Stimulated activated CD8-positive, alpha-beta memory T cell treated with anti-CD3 and anti-CD28 coated beads, Interleukin-15, amount 100 ng/mL, for 48 hours (primary cell): ENCODE data around the gene NKAIN2.
"Not testable (repeated sequence)": the region's sequence is repeated elsewhere in the genome, so short reads cannot be mapped to it uniquely, and the experiment has no call there.

Source experiments
- DNase-seq, 2 donors: peaks; one replicate each; pipeline ENCODE4 v3.0.0-alpha.2; 2020; ENCODE audit warnings: low read depth in 2 of 2

Gene NKAIN2

DNA sequence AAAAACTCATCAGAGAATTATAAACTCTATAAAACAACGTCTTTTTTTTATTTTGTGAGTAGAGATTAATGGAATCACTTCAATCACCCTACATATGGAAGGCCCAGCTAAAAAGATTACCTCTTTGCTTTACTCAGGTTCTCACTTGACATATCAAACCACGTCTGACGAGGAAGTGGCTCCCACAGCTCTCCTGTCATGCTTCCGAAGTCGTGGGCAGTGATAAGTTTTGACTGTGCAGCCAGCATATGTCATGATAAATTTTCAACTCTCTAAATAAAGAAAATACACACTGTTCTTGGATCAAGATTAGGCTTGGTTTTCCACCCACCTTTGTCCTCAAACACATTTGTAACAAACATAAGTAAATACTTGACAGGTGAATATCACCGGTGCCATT, 879.1 kb downstream of the NKAIN2 start:
- DNase-seq, result no peak

- DNase-seq, result no peak
Observed at GRCh38 chr6:124683507-124683906, 879.8 kb downstream of the NKAIN2 start.

- DNase-seq, result no peak
Observed at GRCh38 chr6:124684621-124685020, 881.0 kb downstream of the NKAIN2 start.

GRCh38 chr6:124688369-124688768, 884.7 kb downstream of the NKAIN2 start:
- no peak for DNase-seq

DNA sequence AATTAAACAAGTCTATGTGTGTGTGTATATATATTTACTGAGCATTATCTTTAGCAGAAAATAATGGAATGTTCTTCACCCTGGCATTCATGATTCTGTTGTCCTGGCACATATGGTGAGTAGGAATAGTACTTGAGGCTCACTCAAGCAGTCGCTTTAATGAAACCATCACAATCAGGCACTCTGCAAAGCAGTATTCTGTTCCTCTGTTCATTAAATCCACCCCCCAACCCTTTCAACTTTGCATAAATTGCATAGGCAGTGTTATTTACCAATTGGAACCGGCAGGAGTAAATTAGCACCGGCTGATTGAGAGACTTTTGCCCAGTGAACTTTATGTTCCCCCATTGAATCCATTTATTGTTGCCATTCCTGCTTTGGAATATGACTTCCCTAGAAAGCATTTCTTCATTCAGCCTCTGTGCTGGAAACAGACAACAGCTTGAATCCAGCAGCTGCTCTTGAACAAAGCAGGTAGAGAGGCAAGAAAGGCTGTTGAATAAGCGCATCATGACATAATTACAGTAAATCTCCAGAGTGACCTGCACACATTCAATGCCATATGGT, 890.6 kb downstream of the NKAIN2 start:
- DNase-seq, result no peak

- no peak for DNase-seq
Observed at GRCh38 chr6:124699038-124699437, 895.4 kb downstream of the NKAIN2 start.

DNA sequence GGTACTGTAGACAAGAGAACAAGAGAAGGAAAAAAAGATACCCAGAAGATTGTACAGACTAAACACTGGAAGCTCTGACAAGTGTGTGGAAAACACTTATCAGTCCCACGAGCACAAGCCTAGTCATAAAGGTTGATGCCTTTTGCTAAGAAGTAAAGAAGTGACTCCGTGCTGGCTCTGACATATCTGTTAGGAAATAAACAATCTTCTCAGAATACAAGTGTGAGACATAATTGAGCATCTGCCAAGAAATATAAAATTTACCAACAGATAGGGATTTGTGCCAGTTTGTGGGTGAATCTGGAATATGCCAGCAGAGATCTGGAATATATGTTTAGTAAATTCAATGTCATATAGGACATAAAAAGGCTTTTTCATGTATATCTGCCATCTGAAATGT, 899.9 kb downstream of the NKAIN2 start:
- no peak for DNase-seq

GRCh38 chr6:124712532-124712931, 908.9 kb downstream of the NKAIN2 start:
- not testable (repeated sequence) for DNase-seq

DNA sequence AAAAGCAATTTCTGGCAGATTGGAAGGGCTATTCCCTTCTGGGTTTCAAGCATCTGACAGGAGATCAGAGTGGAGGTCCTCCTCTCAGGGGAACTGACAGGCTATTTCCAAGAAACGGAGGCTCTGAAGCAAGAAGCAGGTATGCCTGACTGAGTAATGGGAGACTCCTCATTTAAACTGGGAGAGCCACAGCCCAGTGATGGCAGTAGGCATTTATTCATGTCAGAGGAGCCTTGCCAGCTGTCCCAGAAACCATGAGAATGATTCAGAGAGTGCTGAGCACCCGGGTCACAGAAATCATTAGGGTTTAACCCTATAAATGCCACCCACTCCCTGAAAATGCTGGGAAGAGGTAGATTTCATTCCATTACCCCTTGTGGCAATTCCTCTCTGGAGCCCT, 911.1 kb downstream of the NKAIN2 start:
- no peak for DNase-seq

DNA sequence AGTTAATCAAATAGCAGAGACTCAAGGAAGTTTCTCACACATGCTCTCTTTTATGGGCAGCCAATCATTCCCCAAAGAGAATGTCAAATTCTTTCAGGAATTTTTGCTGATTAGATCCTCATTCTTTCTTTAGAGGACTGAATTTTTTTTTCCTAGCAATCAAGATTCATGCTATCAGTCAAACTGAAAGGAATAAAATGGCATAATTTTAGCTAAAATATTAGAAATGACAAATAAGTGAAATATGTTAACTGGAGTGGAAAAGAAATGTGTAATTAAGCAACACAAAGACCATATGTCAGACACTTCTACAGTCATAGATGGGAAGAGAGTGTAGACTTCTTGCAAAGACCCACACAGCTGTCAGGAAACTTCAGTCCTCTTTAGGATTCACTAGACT, 916.2 kb downstream of the NKAIN2 start:
- DNase-seq, result no peak

- DNase-seq, result no peak
Observed at GRCh38 chr6:124721331-124721730, 917.7 kb downstream of the NKAIN2 start.

- no peak for DNase-seq
Observed at GRCh38 chr6:124722141-124722878, 918.6 kb downstream of the NKAIN2 start.

GRCh38 chr6:124723671-124724070, 920.0 kb downstream of the NKAIN2 start:
- no peak for DNase-seq

DNA sequence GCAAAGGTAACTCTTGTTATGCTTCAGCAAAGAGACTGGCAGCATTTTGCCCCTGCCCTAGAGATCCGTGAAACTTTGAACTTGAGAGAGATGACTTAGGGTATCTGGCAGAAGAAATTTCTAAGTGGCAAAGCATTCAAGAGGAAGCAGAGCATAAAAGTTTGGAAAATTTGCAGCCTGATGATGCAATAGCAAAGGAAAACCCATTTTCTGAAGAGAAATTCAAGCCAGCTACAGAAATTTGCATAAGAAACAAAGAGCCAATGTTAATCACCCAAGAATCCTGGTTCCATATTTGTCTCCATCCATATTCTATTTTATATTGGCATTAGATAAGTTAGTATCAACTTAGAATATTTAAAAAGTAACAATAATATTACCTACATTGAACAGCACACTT, 934.1 kb downstream of the NKAIN2 start:
- not testable (repeated sequence) for DNase-seq

- DNase-seq, result no peak
Observed at GRCh38 chr6:124738482-124738881, 934.8 kb downstream of the NKAIN2 start.

DNA sequence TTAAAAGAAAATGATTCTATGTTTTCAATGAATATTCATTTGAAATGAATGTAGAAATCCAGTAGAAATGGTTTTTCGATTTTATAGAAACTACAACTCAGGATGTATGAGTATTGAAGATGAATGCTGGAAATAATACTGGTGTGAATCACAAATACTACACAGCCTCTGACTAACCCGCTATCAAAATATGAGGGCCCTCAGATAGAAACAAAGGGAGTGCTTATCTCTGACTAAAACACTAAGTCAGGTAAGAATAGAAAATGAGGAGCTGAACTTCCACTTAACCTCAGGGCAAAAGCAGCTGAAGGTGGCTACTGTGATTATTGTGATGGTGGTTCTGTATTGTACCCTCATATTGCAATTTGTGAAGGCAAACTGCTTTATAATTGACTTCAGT, 937.7 kb downstream of the NKAIN2 start:
- no peak for DNase-seq

DNA sequence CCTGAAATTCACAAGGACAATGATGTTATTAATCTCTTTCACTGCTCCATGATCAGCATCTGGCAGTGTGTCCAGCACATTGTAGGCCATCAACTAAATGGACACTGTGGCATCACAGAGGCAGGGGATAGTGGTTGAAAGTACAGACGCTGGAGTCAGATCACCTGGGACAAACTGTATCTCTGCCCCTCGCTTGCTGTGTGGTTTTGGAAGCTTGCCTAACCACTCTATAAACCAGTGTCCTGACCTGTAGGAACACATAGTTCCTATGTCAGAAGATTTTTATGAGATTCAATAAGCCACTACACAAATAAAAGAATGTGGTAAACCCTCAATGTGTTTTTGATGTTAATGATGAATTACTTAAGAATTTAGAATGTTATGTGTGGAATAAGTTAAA, 939.3 kb downstream of the NKAIN2 start:
- DNase-seq, result no peak

DNA sequence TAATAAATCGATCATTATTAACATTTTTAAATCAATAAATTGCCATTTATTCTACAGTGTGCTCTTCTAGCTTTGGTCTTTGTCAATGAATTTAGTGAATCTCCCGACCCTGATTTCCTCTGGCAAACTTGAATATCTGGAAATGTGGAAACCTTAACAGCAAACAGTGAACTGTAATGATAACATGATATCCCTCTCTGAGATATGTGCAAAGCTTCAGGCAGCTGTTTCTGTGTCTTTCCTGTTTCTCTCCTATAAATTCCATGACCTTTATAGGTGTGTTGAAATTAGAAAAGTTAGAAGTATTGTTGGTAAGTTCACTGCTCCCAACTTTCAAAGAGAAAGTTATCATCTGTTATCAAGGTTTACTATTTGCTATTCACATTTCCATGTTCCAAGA, 939.8 kb downstream of the NKAIN2 start:
- DNase-seq, result no peak

GRCh38 chr6:124747349-124747748, 943.7 kb downstream of the NKAIN2 start:
- DNase-seq, result no peak

GRCh38 chr6:124748778-124749177, 945.1 kb downstream of the NKAIN2 start:
- DNase-seq, result no peak

- no peak for DNase-seq
Observed at GRCh38 chr6:124753001-124753400, 949.3 kb downstream of the NKAIN2 start.

GRCh38 chr6:124753562-124754105, 950.0 kb downstream of the NKAIN2 start:
- DNase-seq, result no peak

DNA sequence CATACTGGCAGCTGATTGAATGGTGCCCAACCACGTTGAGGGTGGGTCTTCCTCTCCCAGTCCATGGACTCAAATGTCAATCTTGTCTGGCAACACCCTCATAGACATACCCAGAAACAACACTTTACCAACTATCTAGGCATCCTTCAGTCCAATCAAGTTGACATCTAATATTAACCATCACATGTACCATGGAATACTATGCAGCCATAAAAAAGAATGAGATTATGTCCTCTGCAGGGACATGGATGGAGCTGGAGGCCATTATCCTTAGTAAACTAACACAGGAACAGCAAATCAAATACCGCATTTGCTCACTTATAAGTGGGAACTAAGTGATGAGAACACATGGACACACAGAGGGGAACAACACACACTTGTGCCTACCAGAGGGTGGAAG, 951.7 kb downstream of the NKAIN2 start:
- no peak for DNase-seq

- no peak for DNase-seq
Observed at GRCh38 chr6:124757560-124757959, 953.9 kb downstream of the NKAIN2 start.
